ENCODE measurements around the gene MYBPC2. TPM values are rescaled to one million over a fixed set of nuclear protein-coding genes. Genes with fewer than 3 reads are reported as not detected.

Gene MYBPC2
- total and polyA plus RNA-seq, 12 donors, result 0.03 to 1.6 TPM; not detected in 10

DNA sequence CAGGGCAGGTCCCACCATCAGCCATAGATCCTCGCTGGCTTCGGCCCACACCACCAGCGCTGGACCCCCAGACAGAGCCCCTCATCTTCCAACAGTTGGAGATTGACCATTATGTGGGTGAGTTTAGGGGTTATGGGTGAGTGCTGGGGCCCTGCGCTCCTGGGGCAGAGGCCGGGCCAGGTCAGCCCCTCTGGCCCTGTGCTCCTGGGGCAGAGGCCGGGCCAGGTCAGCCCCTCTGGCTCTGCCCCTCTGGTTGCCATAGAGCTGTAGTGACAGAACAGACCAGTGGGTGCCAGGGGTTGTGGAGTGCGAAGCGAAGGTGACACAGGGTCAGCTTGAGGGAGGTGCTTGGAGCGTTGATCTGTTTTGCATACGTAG is 33.3 kb upstream of the MYBPC2 start:
- no peak overlapping the region for H3K27ac ChIP-seq
- no peaks in the 10 kb centered on the region for H3K36me3 ChIP-seq (replicated peaks in 1 of 2)
- intact Hi-C loops (cut with DNase I), result no loop called here

DNA sequence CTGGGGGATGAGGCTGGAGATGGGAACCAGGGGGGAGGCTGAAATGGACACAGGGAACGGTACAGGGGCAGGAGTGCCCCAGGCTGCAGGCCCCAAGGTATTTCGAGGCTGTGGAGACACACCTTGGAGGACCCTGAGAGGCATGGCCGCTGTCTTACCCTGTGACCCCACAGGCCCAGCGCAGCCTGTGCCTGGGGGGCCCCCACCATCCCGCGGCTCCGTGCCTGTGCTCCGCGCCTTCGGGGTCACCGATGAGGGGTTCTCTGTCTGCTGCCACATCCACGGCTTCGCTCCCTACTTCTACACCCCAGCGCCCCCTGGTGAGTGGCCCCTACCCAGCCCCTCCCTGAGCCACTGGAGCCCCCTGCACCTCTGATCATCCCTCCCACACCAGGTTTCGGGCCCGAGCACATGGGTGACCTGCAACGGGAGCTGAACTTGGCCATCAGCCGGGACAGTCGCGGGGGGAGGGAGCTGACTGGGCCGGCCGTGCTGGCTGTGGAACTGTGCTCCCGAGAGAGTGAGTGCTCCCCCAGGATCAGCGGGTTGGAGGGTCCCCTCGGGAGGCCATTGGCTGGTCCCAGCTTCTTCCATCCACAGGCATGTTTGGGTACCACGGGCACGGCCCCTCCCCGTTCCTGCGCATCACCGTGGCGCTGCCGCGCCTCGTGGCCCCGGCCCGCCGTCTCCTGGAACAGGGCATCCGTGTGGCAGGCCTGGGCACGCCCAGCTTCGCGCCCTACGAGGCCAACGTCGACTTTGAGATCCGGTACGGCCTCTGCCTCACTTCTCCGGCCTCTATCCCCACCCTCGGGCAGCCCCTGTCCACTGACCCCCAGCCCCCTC is 30.9 kb upstream of the MYBPC2 start:
- no peak overlapping the region for H3K27ac ChIP-seq
- DNase-seq, result no peak
- TF ChIP-seq, protein P1, sequence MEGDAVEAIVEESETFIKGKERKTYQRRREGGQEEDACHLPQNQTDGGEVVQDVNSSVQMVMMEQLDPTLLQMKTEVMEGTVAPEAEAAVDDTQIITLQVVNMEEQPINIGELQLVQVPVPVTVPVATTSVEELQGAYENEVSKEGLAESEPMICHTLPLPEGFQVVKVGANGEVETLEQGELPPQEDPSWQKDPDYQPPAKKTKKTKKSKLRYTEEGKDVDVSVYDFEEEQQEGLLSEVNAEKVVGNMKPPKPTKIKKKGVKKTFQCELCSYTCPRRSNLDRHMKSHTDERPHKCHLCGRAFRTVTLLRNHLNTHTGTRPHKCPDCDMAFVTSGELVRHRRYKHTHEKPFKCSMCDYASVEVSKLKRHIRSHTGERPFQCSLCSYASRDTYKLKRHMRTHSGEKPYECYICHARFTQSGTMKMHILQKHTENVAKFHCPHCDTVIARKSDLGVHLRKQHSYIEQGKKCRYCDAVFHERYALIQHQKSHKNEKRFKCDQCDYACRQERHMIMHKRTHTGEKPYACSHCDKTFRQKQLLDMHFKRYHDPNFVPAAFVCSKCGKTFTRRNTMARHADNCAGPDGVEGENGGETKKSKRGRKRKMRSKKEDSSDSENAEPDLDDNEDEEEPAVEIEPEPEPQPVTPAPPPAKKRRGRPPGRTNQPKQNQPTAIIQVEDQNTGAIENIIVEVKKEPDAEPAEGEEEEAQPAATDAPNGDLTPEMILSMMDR (IDR thresholded peaks at IDR 0.05), result no peak
- TF ChIP-seq POLR2A (IDR thresholded peaks at IDR 0.05), result no peak
- H3K4me3 ChIP-seq, result no peak overlapping the region
- no peaks in the 10 kb centered on the region for H3K9me3 ChIP-seq (replicated peaks in 1 of 3)
- H3K4me1 ChIP-seq (replicated peaks in 1 of 2), result no peaks in the 10 kb centered on the region
- 93 to 96% (median 94%) methylated on average over 28 to 48 of the region's 48 CpGs for WGBS, 4 donors
- H3K36me3 ChIP-seq (replicated peaks in 1 of 2), result no peaks in the 10 kb centered on the region
- intact Hi-C loops (cut with DNase I), result no loop called here
- H3K27me3 ChIP-seq, result no peaks in the 10 kb centered on the region

More for the DNA sequence above, 33.3 kb upstream of the MYBPC2 start:
- Histone ChIP-seq H3K4me3 (no peak overlapping the region), H3K27me3 (no peaks in the 10 kb centered on the region), H3K9me3 (replicated peaks in 1 of 3) (no peaks in the 10 kb centered on the region), H3K4me1 (replicated peaks in 1 of 2) (no peaks in the 10 kb centered on the region)
- TF ChIP-seq POLR2A (IDR thresholded peaks at IDR 0.05), result no peak
- TF ChIP-seq, protein P1 (IDR thresholded peaks at IDR 0.05), result no peak
- 95 to 97% (median 96%) methylated on average over 7 to 10 of the region's 10 CpGs for WGBS, 4 donors
- no peak for DNase-seq

DNA sequence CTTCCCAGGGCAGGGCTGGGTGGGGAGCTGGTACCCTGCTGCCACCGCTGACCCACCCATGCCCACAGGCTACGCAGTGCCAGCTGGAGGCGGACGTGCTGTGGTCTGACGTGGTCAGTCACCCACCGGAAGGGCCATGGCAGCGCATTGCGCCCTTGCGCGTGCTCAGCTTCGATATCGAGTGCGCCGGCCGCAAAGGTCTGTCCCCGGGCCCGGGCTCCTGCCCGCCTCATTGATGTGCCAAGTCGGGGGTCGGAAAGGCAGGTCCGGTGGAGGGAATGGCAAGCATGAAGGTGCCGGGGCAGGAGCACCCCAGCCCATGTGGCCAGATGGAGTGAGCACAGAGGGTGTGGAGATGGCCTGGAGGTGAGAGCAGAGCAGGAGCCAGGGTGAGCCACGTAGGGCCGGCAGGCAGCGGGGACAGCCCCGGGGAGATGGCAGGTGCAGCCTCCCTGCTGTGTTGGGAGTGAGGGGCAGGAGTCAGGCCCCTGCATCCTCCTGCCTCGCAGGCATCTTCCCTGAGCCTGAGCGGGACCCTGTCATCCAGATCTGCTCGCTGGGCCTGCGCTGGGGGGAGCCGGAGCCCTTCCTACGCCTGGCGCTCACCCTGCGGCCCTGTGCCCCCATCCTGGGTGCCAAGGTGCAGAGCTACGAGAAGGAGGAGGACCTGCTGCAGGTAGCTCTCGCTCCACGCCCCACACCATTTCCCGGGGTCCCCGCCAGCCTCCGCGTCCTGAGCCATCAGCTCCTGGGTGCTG is 30.0 kb upstream of the MYBPC2 start:
- Histone ChIP-seq H3K27me3 (no peaks in the 10 kb centered on the region), H3K4me3 (no peak overlapping the region), H3K27ac (no peak overlapping the region), H3K9me3 (replicated peaks in 1 of 3) (no peaks in the 10 kb centered on the region), H3K36me3 (replicated peaks in 1 of 2) (no peaks in the 10 kb centered on the region), H3K4me1 (replicated peaks in 1 of 2) (no peaks in the 10 kb centered on the region)
- intact Hi-C loops (cut with DNase I), result no loop called here
- WGBS, 4 donors, result 93 to 97% (median 96%) methylated on average over 24 to 41 of the region's 41 CpGs
- TF ChIP-seq, protein P1 (IDR thresholded peaks at IDR 0.05), result no peak
- no peak for TF ChIP-seq POLR2A (IDR thresholded peaks at IDR 0.05)
- no peak for DNase-seq

DNA sequence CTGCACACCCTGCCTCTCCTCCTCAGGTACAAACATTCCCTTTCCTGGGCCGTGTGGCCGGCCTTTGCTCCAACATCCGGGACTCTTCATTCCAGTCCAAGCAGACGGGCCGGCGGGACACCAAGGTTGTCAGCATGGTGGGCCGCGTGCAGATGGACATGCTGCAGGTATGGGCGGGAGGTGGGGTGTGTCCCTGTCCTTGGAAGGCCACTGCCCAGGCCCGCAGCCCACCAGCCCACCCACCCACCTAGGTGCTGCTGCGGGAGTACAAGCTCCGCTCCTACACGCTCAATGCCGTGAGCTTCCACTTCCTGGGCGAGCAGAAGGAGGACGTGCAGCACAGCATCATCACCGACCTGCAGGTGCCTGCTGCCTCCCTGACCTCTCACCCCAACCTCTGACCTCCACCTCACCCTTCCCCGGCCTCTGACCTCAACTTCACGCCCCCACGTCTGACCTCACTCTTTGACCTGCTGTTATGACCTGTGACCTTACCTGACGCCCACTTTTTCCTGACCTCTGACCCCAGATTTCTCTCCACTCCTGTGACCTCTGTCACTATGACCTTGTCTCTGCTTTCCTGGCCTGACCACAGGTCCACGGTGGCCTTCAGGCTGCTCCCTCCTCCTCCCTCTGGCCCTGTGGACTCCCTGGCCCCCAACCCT is 26.4 kb upstream of the MYBPC2 start:
- H3K9me3 ChIP-seq (replicated peaks in 1 of 3), result no peaks in the 10 kb centered on the region
- intact Hi-C loops (cut with DNase I), result no loop called here
- H3K27me3 ChIP-seq, result no peaks in the 10 kb centered on the region
- 85 to 94% (median 87%) methylated on average over 13 to 22 of the region's 22 CpGs for WGBS, 4 donors
- H3K36me3 ChIP-seq (replicated peaks in 1 of 2), result no peaks in the 10 kb centered on the region
- no peak overlapping the region for H3K27ac ChIP-seq
- H3K4me3 ChIP-seq, result no peak overlapping the region
- TF ChIP-seq POLR2A (IDR thresholded peaks at IDR 0.05), result no peak
- TF ChIP-seq, protein P1 (IDR thresholded peaks at IDR 0.05), result no peak
- DNase-seq, result no peak
- H3K4me1 ChIP-seq (replicated peaks in 1 of 2), result no peaks in the 10 kb centered on the region
